ENCODE results near the gene ZMYND8.
"Not testable (repeated sequence)": the region's sequence is repeated elsewhere in the genome, so short reads cannot be mapped to it uniquely, and the experiment has no call there.

The ZMYND8 gene

GRCh38 chr20:47181056-47181862, 175.2 kb downstream of the ZMYND8 start:
- H3K4me3 ChIP-seq (ENCODE audit: low read depth, low read length), result no peak overlapping the region
- no peak for TF ChIP-seq CTCF (IDR thresholded peaks at IDR 0.05; ENCODE audit: borderline replicate concordance, insufficient read depth, low read depth, low read length)

DNA sequence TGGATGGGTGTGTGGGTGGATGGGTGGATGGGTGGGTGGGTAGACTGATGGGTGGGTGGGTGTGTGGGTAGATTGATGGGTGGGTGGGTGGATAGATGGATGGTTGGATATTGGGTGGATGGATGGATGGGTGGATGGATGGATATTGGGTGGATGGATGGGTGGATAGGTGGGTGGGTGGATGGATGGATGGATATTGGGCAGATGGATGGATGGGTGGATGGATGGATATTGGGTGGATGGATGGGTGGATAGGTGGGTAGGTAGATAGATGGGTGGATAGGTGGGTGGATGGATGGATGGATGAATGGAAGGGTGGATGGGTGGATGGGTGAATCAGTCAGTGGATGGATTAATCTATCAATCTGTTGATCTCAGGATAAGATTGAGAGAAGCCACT, 177.2 kb downstream of the ZMYND8 start:
- no peak overlapping the region for H3K4me3 ChIP-seq (ENCODE audit: low read depth, low read length)
- TF ChIP-seq CTCF (IDR thresholded peaks at IDR 0.05; ENCODE audit: borderline replicate concordance, insufficient read depth, low read depth, low read length), result no peak

DNA sequence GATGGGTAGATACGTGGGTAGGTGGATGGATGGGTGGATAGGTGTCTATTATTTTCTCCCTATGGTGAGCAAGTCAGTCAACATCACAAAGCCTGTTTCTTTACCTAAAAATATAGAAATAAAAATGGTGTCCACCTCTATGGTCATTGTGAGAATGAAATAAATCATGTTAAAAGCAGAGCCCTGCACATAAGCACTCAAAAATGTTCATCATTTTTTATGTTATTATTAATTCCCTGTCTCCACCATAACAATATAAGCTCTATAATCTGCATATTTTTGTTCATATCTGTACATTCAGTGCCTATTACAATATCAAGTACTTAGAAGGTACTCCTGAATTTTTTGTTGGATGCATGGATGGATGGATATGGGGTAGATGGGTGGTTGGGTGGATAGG, 177.6 kb downstream of the ZMYND8 start:
- no peak overlapping the region for H3K4me3 ChIP-seq (ENCODE audit: low read depth, low read length)
- TF ChIP-seq CTCF (IDR thresholded peaks at IDR 0.05; ENCODE audit: borderline replicate concordance, insufficient read depth, low read depth, low read length), result no peak

- no peak overlapping the region for H3K4me3 ChIP-seq (ENCODE audit: low read depth, low read length)
- TF ChIP-seq CTCF (IDR thresholded peaks at IDR 0.05; ENCODE audit: borderline replicate concordance, insufficient read depth, low read depth, low read length), result no peak
Measured at GRCh38 chr20:47178277-47178676, 178.2 kb downstream of the ZMYND8 start.

DNA sequence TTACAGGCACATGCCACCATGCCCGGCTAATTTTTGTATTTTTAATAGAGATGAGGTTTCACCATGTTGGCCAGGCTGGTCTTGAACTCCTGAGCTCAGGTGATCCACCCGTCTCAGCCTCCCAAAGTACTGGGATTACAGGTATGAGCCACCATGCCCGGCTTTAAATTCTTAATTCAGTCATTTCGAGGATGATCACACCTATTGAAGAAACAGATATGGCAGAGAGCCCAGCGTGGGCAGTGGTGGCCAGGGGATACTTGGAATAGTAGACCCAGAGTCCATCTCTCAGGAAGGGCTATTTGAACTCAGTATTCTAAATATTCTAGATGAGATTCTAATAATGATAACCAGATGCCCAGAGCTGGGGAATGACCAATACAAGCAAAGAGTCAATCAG, 180.3 kb downstream of the ZMYND8 start:
- H3K4me3 ChIP-seq (ENCODE audit: low read depth, low read length), result not testable (repeated sequence)

- no peak for TF ChIP-seq CTCF (IDR thresholded peaks at IDR 0.05; ENCODE audit: borderline replicate concordance, insufficient read depth, low read depth, low read length)
- H3K4me3 ChIP-seq (ENCODE audit: low read depth, low read length), result no peak overlapping the region
Measured at GRCh38 chr20:47175493-47175892, 181.0 kb downstream of the ZMYND8 start.

DNA sequence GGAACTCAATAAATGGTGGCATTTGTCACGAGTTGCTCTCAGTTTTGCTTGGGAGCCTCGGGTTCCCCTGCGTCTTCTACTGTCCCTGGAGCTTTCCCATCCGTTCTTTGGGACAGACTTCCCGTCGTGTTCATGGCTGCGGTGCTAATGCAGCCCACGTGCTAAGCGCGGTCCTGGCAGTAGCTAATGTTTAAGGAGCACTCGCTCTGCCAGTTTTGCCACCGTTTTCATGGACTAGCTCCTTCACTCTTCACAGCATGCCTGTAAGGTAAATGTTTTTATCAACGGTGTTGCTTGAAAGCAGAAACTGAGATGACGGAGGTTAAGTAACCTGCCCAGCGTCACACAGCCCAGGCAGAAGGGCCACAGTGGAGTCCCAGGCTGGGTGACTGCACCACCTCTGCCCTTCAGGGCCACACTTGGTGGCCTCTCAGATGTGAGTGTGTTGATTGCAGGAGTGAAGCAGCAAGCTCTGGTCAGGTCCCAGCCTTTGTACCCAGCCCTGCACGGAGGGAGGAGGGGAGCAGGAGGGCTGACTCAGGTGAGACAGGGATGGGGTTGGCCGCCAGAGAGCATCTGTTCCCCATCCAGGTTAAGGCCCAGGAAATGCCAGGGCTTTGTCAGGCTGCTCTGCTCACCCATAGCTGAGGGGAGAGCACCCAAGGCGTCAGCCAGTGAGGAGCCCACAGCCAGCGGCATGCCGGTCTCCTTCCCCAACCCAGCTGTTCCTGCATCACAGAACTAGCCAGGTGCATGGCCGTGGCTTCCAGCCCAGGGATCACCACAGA, 181.8 kb downstream of the ZMYND8 start:
- TF ChIP-seq CTCF (IDR thresholded peaks at IDR 0.05; ENCODE audit: borderline replicate concordance, insufficient read depth, low read depth, low read length), result no peak
- no peak overlapping the region for H3K4me3 ChIP-seq (ENCODE audit: low read depth, low read length)

All from GM12875 (cell line).